Tibial nerve (tissue), 4 donors: ENCODE results near the gene PCK2. TPM values are rescaled to one million over a fixed set of nuclear protein-coding genes. Genes with fewer than 3 reads are reported as not detected.

ENCODE experiments used
- DNase-seq, 2 donors: peaks; one replicate each; pipeline ENCODE4 v3.0.0-alpha.2; 2019; ENCODE audit warnings: low spot score in 2 of 2
- H3K27ac ChIP-seq, 4 donors: fragments of 200-600 bp; sonication (generic) in 3 of 4; one replicate each; pipeline ENCODE4 v1.5.1; 2017 to 2019; ENCODE audit warnings: mild to moderate bottlenecking in 1 of 4
- H3K27me3 ChIP-seq, 2 donors: fragments of 200-600 bp; sonication (generic) in 1 of 2; one replicate each; pipeline versions ENCODE4 v1.5.1 to v1.6.0; 2017 to 2019
- H3K36me3 ChIP-seq, 3 donors: fragments of 200-600 bp; sonication (generic); one replicate each; pipeline ENCODE4 v1.5.1; 2018 to 2019
- H3K4me1 ChIP-seq, 4 donors: fragments of 200-600 bp; sonication (generic) in 3 of 4; one replicate each; pipeline ENCODE4 v1.5.1; 2017 to 2019
- H3K4me3 ChIP-seq, 4 donors: fragments of 200-600 bp; sonication (generic) in 3 of 4; one replicate each; pipeline ENCODE4 v1.5.1; 2017 to 2019; ENCODE audit warnings: mild to moderate bottlenecking in 1 of 4, moderate library complexity in 1 of 4
- H3K9me3 ChIP-seq, 4 donors: fragments of 200-600 bp; sonication (generic) in 3 of 4; one replicate each; pipeline ENCODE4 v1.5.1; 2017 to 2019
- EP300 ChIP-seq, 2 donors: sonication (generic); formaldehyde crosslinking; IDR thresholded peaks; one replicate each; pipeline ENCODE4 v1.6.1; 2017; ENCODE audit warnings: antibody characterized with exemption in 2 of 2, mild to moderate bottlenecking in 1 of 2
- POLR2A ChIP-seq, 2 donors: fragments of 450-650 bp; IDR thresholded peaks; one replicate each; pipeline ENCODE4 v1.6.1; 2017; ENCODE audit warnings: antibody characterized with exemption in 2 of 2, mild to moderate bottlenecking in 2 of 2, moderate library complexity in 2 of 2
- WGBS, 2 donors: methylation state at CpG; one replicate each; pipeline ENCODE4 v1.1.5; 2018; 5-methylcytosine and 5-hydroxymethylcytosine counted together
- total RNA-seq, 4 donors: library from RNA; depleted of rRNA; stranded (reverse); fragments of >200 nt; gene quantifications; one replicate each; pipeline ENCODE4 v1.1.0, GENCODE V29; 2016
- TF ChIP-seq, protein P1 (sequence below), 5 experiments: fragments of 200-600 bp in 3 of 5; fragments of 450-650 bp in 2 of 5; sonication (generic) in 3 of 5; IDR thresholded peaks; one replicate each; pipeline ENCODE4 v1.5.1; 2016 to 2019; ENCODE audit warnings: antibody characterized with exemption in 5 of 5, mild to moderate bottlenecking in 3 of 5, moderate library complexity in 2 of 5

PCK2 gene
- total RNA-seq, 4 donors from 2014 or later, result 28.9 to 49.2 (median 34.3) TPM

DNA sequence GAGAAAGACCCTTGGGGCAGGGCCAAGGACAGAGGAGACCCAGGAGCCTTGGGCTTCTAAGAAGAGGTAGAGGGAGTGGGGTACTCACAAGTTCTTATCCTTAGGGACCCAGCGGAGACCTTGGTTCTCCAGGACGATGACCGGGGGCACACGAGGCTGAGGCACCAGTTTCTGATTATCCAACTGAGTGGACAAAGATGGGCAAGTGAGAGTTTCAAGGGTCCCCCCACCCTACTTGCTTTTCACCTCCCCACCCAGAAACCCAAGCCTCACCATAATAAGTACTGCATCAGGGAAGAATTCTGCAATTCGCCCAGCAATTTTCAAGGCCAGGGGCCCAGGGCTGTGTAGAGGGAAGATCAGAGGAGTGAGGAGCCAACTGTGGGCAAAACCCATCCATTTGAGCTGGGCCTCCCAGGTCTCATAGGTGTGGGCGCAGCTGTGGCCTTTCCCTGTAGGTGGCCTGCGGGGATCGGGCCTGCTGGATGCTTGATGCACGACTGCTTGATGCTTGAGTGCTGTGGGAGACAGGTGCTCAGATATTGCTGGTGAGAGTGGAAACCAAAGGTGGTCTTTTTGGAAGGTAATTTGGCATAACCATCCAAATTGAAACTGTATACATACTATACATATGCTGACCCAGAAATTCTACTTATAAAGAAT lies 45.3 kb downstream of the PCK2 start:
- Histone ChIP-seq H3K4me1 (peaks cover 0 to 75% (median 32%) of the 10 kb centered on the region in 4 donors), H3K4me3 (no peak overlapping the region), H3K27ac (peak overlapping the region in 3 of 4 donors; percentile 89 to 97 (median 91)), H3K27me3 (no peaks in the 10 kb centered on the region), H3K9me3 (no peaks in the 10 kb centered on the region), H3K36me3 (peaks cover 0 to 30% (median 14%) of the 10 kb centered on the region in 3 donors)
- 82 to 83% methylated on average over 9 of the region's 9 CpGs for WGBS, 2 donors
- DNase-seq, result no peak
- TF ChIP-seq, protein P1, sequence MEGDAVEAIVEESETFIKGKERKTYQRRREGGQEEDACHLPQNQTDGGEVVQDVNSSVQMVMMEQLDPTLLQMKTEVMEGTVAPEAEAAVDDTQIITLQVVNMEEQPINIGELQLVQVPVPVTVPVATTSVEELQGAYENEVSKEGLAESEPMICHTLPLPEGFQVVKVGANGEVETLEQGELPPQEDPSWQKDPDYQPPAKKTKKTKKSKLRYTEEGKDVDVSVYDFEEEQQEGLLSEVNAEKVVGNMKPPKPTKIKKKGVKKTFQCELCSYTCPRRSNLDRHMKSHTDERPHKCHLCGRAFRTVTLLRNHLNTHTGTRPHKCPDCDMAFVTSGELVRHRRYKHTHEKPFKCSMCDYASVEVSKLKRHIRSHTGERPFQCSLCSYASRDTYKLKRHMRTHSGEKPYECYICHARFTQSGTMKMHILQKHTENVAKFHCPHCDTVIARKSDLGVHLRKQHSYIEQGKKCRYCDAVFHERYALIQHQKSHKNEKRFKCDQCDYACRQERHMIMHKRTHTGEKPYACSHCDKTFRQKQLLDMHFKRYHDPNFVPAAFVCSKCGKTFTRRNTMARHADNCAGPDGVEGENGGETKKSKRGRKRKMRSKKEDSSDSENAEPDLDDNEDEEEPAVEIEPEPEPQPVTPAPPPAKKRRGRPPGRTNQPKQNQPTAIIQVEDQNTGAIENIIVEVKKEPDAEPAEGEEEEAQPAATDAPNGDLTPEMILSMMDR (IDR thresholded peaks at IDR 0.05), result no peak
- TF ChIP-seq POLR2A (IDR thresholded peaks at IDR 0.05) (no peak), EP300 (IDR thresholded peaks at IDR 0.05) (no peak)

DNA sequence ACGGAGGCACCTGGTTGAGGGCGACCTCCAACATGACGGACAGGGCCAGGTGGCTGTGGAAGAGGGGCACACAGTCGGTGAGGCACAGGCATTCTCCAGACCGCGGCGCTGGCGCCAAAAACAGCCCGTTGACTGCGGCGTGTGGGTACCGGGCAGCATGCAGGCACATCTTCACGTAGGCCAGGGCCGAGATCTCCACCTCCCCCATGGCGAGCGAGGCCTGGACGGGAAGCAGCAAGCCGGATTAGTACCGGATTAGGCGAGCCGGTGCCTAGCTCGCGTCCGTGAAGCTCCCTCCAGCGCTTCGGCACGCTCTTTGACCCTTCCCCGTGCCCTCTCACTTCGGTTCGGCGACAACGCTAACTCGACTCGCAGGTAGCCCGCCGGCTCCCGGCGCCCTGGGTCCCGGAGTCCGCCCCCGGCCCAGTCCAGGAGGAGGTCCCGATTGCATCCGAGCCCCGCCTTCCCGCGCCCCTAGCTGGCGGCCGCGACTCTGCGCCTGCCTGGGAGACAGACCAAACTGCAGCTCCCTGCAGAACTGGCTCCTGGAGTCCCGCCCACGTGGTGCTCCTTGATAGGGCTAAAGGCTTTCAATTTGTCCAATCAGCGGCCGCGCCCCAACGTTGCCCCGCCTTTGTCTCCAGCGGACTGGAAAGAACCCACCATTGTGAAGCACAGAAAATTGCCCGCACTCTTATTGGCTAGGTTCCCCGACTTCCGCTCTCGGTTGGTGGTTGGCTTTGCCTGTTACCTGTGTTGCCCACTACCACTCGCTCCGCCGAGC lies 47.2 kb downstream of the PCK2 start, which contains the start of gene EMC9:
Gene EMC9, minus strand, starts transcription at position 495 of the 784 bp plus-strand sequence. Its CDS starts 287 bp downstream, at position 208.
- peaks cover 0 to 30% (median 14%) of the 10 kb centered on the region in 3 donors for H3K36me3 ChIP-seq
- peak; percentile 100 for DNase-seq
- peak within 1 kb of the TSS; percentile 77 to 90 (median 84) for H3K4me3 ChIP-seq
- peak within 1 kb of the TSS; percentile 82 to 97 (median 90) for H3K27ac ChIP-seq
- H3K27me3 ChIP-seq, result no peaks in the 10 kb centered on the region
- WGBS, 2 donors, result 0% methylated on average over 30 to 38 of the region's 65 CpGs
- H3K9me3 ChIP-seq, result no peaks in the 10 kb centered on the region
- H3K4me1 ChIP-seq, result peaks cover 4 to 86% (median 43%) of the 10 kb centered on the region in 4 donors
- TF ChIP-seq EP300 (IDR thresholded peaks at IDR 0.05) (peak; percentile 91 to 92), POLR2A (IDR thresholded peaks at IDR 0.05) (peak; percentile 78 to 87)
- TF ChIP-seq, protein P1 (IDR thresholded peaks at IDR 0.05), result peak; percentile 37 to 91 (median 72)

DNA sequence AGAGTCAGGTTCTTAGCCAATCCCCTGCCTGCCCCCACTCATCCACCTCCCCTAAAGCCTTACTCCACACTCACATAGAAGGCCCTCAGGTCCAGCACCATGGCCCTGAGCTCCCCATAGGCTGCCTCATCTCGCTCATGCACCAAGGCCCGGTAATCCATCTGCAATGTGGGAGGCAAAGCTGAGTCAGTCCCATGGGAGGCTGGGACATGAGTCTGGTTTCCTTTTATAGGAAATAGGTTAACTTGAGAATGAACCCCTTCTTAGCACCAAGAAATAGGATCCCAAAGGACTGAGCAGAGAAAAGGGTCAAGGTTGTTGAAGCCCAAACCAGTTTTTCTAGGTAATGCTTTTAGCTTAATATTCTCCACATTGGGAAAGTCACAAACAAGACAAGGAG lies 49.4 kb downstream of the PCK2 start:
- H3K4me1 ChIP-seq, result peaks cover 4 to 74% (median 35%) of the 10 kb centered on the region in 4 donors
- peak overlapping the region in 1 of 4 donors; percentile 29 for H3K27ac ChIP-seq
- no peak for TF ChIP-seq POLR2A (IDR thresholded peaks at IDR 0.05)
- no peak for TF ChIP-seq EP300 (IDR thresholded peaks at IDR 0.05)
- TF ChIP-seq, protein P1 (IDR thresholded peaks at IDR 0.05), result no peak
- H3K4me3 ChIP-seq, result no peak overlapping the region
- DNase-seq, result no peak
- no peaks in the 10 kb centered on the region for H3K27me3 ChIP-seq
- peaks cover 0 to 20% (median 6%) of the 10 kb centered on the region in 3 donors for H3K36me3 ChIP-seq
- 76 to 83% methylated on average over 2 of the region's 2 CpGs for WGBS, 2 donors
- no peaks in the 10 kb centered on the region for H3K9me3 ChIP-seq

DNA sequence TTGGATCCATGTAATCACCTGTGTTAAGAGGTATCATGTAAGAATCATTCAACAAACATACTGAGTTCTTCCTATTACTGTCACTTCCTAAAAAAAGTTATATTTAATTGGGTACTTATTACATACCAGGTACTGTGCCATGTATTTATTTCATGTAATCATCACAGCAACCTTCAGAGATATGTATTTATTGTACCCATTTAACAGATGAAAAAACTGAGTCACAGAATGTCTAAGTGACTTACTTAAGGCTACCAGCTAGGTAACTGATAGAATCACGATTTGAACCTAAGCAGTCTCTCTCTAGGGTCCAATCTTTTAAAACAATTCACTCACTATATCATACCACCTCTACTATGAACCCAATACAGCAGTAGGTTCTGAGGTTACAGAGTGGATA lies 50.3 kb downstream of the PCK2 start:
- H3K4me1 ChIP-seq, result peaks cover 4 to 74% (median 29%) of the 10 kb centered on the region in 4 donors

More for the DNA sequence above, 50.3 kb downstream of the PCK2 start:
- Histone ChIP-seq H3K9me3 (no peaks in the 10 kb centered on the region), H3K27ac (peak overlapping the region in 2 of 4 donors; percentile 85 to 97), H3K27me3 (no peaks in the 10 kb centered on the region), H3K4me3 (no peak overlapping the region), H3K36me3 (peaks cover 0 to 20% (median 0%) of the 10 kb centered on the region in 3 donors)
- WGBS, 2 donors, result 85 to 96% methylated on average over 1 of the region's 1 CpG
- DNase-seq, result no peak
- TF ChIP-seq POLR2A (IDR thresholded peaks at IDR 0.05), result no peak
- TF ChIP-seq, protein P1 (IDR thresholded peaks at IDR 0.05), result no peak
- no peak for TF ChIP-seq EP300 (IDR thresholded peaks at IDR 0.05)
